ENCODE data around the gene TMEM200C.

The TMEM200C gene

GRCh38 chr18:5895299-5895875 is at the start of gene TMEM200C:
Gene TMEM200C (minus strand): TSS chr18:5895522. CDS start chr18:5892063, 3,459 bp downstream.
- Histone ChIP-seq H3K4me3 (ENCODE audit: low read length) (peak within 1 kb of the TSS; percentile 22; the same call in 1 of the 2 replicates), H3K4me2 (ENCODE audit: low read length) (peak within 1 kb of the TSS; percentile 26; the same call in 1 of the 2 replicates), H3K27ac (ENCODE audit: low read depth, low read length) (no peak within 1 kb of the TSS)

DNA sequence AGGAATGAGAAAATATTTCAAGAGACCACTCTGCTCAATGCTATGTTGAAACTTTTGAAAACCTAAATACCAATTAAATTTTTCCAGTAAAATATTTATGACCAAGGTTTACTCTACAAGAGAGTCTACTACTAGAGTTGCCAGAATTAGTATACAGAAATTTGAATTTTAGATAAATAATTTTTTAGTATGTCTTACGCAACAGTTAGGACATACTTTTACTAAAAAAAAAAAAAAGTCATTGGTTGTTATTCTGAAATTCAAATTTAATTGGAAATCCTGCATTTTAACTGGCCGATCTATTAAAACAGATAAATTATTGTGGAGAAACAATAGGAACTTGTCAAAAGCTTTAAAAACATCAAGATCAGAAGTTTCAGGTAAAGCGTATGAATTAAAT is 49.1 kb upstream of the TMEM200C start:
- Histone ChIP-seq H3K9me3 (ENCODE audit: control insufficient read depth, insufficient read depth, low read length) (no peaks in the 10 kb centered on the region), H3K4me1 (ENCODE audit: control insufficient read depth, low read length) (peaks cover 13% of the 10 kb centered on the region; the same call in 1 of the 2 replicates), H3K36me3 (ENCODE audit: control insufficient read depth, low read length) (no peaks in the 10 kb centered on the region), H3K79me2 (ENCODE audit: control insufficient read depth, low read length) (no peaks in the 10 kb centered on the region), H3F3A (ENCODE audit: control insufficient read depth, insufficient read depth) (no peaks in the 10 kb centered on the region), H3K9me2 (replicated peaks; ENCODE audit: control insufficient read depth, low read length) (no peaks in the 10 kb centered on the region), H3K27me3 (ENCODE audit: control insufficient read depth, low read length) (no peaks in the 10 kb centered on the region), H3K4me3 (ENCODE audit: low read length) (no peak overlapping the region), H3K4me2 (ENCODE audit: low read length) (no peak overlapping the region), H3K27ac (ENCODE audit: low read depth, low read length) (no peak overlapping the region), H4K20me1 (ENCODE audit: control insufficient read depth, insufficient read depth, low read depth, low read length) (no peaks in the 10 kb centered on the region)
- TF ChIP-seq CTCF (IDR thresholded peaks at IDR 0.05; ENCODE audit: low read depth, low read length, poor library complexity, severe bottlenecking), result no peak
- no peak for TF ChIP-seq EZH2phosphoT487 (IDR thresholded peaks at IDR 0.05; ENCODE audit: borderline replicate concordance, low read length)

More at GRCh38 chr18:5895299-5895875, at the start of gene TMEM200C:
- no peaks in the 10 kb centered on the region for H3K36me3 ChIP-seq (ENCODE audit: control insufficient read depth, low read length)
- no peaks in the 10 kb centered on the region for H3K4me1 ChIP-seq (ENCODE audit: control insufficient read depth, low read length)
- TF ChIP-seq CTCF (IDR thresholded peaks at IDR 0.05; ENCODE audit: low read depth, low read length, poor library complexity, severe bottlenecking) (no peak), EZH2phosphoT487 (IDR thresholded peaks at IDR 0.05; ENCODE audit: borderline replicate concordance, low read length) (no peak)
- H3K9me3 ChIP-seq (ENCODE audit: control insufficient read depth, insufficient read depth, low read length), result no peaks in the 10 kb centered on the region; the same call in 1 of the 2 replicates
- no peaks in the 10 kb centered on the region for H3K9me2 ChIP-seq (replicated peaks; ENCODE audit: control insufficient read depth, low read length)
- H3K27me3 ChIP-seq (ENCODE audit: control insufficient read depth, low read length), result peaks cover 46% of the 10 kb centered on the region
- no peaks in the 10 kb centered on the region for H3F3A ChIP-seq (ENCODE audit: control insufficient read depth, insufficient read depth)
- no peaks in the 10 kb centered on the region for H3K79me2 ChIP-seq (ENCODE audit: control insufficient read depth, low read length)
- H4K20me1 ChIP-seq (ENCODE audit: control insufficient read depth, insufficient read depth, low read depth, low read length), result no peaks in the 10 kb centered on the region

DNA sequence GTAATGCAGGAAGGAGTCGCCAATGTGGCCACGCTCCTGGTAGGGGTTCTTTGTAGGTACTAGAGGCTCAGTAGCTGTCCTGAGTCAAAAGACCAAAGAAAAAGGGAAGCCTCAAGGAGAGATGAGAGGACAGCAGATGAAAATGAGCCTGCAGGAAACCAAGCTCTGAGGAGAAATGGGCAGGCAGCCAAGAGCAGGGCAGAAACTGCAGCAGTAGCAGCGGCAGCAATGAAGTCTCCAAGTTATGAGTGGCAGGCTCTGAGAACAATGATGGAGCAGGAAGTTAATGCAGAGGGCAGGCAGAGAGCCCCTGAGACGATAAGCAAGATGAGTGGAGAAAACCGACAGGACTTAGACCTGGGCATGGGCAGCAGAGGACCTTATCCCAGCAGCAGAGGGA is 48.2 kb upstream of the TMEM200C start:
- TF ChIP-seq CTCF (IDR thresholded peaks at IDR 0.05; ENCODE audit: low read depth, low read length, poor library complexity, severe bottlenecking), result no peak
- TF ChIP-seq EZH2phosphoT487 (IDR thresholded peaks at IDR 0.05; ENCODE audit: borderline replicate concordance, low read length), result no peak
- H3K27me3 ChIP-seq (ENCODE audit: control insufficient read depth, low read length), result no peaks in the 10 kb centered on the region

More for the DNA sequence above, 48.2 kb upstream of the TMEM200C start:
- no peaks in the 10 kb centered on the region for H4K20me1 ChIP-seq (ENCODE audit: control insufficient read depth, insufficient read depth, low read depth, low read length)
- no peak overlapping the region for H3K4me3 ChIP-seq (ENCODE audit: low read length)
- H3F3A ChIP-seq (ENCODE audit: control insufficient read depth, insufficient read depth), result no peaks in the 10 kb centered on the region
- H3K9me3 ChIP-seq (ENCODE audit: control insufficient read depth, insufficient read depth, low read length), result no peaks in the 10 kb centered on the region
- no peaks in the 10 kb centered on the region for H3K36me3 ChIP-seq (ENCODE audit: control insufficient read depth, low read length)
- peaks cover 13% of the 10 kb centered on the region; the same call in 1 of the 2 replicates for H3K4me1 ChIP-seq (ENCODE audit: control insufficient read depth, low read length)
- no peaks in the 10 kb centered on the region for H3K9me2 ChIP-seq (replicated peaks; ENCODE audit: control insufficient read depth, low read length)
- no peak overlapping the region for H3K27ac ChIP-seq (ENCODE audit: low read depth, low read length)
- no peaks in the 10 kb centered on the region for H3K79me2 ChIP-seq (ENCODE audit: control insufficient read depth, low read length)
- no peak overlapping the region for H3K4me2 ChIP-seq (ENCODE audit: low read length)

Measured in DOHH2 (cell line).